GM03348 (cell line): Measurements from ENCODE around the gene RNPEP.
"Not testable (repeated sequence)": the region's sequence is repeated elsewhere in the genome, so short reads cannot be mapped to it uniquely, and the experiment has no call there.

ENCODE experiments used
- DNase-seq: peaks from one replicate; pipeline ENCODE4 v3.0.0; 2012; ENCODE audit warnings: low spot score

Gene RNPEP, protein sequence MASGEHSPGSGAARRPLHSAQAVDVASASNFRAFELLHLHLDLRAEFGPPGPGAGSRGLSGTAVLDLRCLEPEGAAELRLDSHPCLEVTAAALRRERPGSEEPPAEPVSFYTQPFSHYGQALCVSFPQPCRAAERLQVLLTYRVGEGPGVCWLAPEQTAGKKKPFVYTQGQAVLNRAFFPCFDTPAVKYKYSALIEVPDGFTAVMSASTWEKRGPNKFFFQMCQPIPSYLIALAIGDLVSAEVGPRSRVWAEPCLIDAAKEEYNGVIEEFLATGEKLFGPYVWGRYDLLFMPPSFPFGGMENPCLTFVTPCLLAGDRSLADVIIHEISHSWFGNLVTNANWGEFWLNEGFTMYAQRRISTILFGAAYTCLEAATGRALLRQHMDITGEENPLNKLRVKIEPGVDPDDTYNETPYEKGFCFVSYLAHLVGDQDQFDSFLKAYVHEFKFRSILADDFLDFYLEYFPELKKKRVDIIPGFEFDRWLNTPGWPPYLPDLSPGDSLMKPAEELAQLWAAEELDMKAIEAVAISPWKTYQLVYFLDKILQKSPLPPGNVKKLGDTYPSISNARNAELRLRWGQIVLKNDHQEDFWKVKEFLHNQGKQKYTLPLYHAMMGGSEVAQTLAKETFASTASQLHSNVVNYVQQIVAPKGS

DNA sequence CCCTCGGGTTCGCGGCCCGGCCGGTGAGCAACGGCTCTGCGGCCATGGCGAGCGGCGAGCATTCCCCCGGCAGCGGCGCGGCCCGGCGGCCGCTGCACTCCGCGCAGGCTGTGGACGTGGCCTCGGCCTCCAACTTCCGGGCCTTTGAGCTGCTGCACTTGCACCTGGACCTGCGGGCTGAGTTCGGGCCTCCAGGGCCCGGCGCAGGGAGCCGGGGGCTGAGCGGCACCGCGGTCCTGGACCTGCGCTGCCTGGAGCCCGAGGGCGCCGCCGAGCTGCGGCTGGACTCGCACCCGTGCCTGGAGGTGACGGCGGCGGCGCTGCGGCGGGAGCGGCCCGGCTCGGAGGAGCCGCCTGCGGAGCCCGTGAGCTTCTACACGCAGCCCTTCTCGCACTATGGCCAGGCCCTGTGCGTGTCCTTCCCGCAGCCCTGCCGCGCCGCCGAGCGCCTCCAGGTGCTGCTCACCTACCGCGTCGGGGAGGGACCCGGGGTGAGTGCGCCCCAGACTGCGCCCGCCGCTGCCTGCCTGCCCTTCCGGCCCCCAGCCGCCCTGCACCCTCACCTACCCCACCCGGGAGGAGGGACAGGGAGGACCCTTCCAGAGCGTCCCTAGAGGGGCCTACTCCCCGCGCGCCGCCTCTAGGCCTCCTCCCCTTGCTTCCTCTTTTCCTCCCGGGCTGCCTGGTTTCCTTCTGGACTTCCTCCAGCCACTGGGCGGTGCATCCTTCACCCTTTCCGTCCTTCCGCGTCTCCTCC is at the start of gene RNPEP:
Gene RNPEP (plus strand): TSS at position 26 of the 757 bp plus-strand sequence. CDS start 19 bp downstream, at position 45.
- DNase-seq: peak; percentile 92

DNA sequence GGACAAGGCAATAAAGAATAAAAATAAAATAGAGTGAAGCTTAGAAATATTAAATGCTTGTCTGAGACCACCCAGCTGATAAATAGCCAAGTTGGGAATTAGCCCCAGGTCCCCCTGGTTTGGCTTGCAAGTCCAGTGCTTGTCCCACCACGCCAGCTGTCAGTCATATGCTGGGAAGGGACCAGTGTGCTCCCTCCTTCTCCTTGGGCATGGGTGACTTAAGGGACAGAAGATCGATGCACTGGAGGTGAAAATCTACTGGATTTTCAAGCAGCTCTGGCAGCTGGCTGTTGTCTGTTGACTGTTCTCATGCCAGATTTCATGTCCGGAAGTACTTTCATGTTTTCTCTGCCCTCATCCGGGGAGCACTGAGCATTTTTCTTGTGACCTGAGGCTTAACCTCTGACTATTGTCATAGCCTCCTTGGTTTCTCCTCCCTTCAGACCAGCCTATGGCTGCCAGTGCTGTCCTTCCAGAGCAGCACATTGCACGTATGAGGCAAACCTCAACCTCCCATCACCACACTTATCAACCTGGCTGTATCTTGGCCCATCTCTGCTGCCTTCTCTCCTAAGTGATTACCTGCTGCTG is 48.5 kb upstream of the RNPEP start:
- no peak for DNase-seq

DNA sequence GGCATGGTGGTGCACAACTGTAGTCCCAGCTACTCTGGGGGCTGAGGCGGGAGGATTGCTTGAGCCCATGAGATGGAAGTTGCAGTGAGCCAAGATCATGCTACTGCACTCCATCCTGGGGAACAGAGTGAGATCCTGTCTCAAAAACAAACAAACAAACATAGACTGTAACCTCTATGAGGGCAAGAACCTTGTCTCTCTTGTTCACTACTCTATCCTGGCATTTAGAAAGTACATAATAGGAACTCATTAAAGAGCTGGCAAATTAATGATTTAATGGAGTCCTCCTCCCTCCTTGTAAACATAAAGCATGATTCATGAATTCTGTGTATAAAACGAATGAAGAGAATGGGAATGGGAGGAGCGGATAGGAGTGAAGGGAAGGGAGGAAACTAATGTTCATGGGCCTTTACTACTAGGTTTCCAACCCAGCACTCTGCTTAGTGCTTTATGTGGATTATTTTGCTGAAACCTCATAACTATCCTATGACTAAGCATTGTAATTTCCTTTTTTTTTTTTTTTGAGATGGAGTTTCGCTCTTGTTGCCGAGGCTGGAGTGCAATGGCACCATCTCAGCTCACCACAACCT is 44.7 kb upstream of the RNPEP start:
- peak; percentile 76 for DNase-seq

DNA sequence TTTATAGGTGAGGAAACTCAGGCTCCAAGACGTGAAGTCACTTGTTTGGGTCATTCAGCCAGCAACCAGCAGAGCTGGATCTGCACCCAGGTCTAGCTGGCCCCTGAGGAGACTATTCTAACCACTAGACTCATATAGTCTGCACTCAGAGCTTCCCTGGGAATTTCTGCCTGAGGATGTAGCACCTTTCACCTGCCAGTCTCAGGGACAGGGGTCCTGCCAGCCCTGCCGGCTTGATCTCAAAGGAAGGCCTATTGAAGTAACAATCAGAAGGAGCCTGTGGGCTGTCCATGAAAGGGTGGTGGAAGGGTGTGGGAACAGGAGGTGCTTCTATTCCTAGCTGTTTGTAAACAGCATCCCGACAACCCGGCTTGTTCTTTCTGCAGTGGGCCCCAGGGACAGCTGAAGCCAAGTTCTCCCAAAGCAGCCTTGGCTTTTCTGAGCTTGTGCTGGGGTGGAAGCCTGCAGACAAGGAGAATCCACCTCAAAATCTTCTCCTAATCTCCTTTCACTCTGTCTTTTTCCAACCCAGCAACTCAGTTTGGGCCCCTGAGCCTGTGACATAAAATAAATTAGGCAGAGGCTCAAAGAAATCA is 43.9 kb upstream of the RNPEP start:
- no peak for DNase-seq

DNA sequence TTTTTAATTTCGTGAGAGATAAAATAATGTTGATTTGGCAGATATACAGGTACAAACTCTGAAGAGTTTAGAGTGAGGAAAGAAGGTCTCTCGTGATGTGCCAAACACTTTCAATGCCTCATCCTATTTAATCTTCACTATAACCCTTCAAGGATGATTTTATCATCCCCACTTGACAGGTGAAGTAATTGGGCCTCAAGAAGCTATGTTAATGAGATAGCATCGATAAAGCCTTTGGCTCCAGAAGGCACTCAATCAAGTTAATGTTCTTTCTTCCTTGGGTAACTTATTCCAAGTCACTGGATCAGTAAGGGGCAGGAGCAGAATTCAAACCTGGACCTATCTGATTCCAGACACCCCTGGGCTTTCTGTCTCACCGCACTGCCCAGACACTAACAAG is 43.3 kb upstream of the RNPEP start:
- no peak for DNase-seq

DNA sequence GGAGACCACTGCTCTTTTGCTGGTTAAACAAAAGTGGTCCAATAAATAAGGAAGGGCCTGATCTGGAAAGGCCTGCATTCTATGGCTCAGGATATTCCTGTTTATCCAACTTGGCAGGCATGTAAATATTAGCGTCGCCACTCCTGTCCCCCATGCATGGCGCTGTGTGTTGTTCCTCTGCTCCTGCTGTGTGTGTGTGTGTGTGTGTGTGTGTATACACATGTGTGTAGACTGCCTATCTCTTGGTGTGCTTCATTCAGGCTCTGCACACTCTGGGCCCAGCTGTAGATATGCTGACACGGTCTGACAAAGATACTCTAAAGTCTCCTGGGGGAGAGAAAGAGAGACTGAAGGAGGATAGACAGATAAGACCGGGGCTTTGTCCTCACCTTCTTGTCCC is 42.9 kb upstream of the RNPEP start:
- no peak for DNase-seq

DNA sequence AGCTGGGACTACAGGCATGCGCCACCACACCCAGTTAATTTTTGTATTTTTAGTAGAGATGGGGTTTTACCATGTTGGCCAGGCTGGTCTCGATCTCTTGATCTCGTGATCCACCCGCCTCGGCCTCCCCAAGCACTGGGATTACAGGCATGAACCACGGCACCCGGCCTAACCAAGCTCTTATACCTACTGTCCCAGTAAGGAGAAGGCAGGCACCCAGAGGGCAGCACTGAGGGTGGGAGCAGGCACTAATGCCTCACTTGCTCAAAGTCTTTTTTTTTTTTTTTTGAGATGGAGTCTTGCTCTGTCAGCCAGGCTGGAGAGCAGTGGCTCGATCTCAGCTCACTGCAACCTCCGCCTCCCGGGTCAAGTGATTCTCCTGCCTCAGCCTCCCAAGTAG is 42.1 kb upstream of the RNPEP start:
- DNase-seq: not testable (repeated sequence)

DNA sequence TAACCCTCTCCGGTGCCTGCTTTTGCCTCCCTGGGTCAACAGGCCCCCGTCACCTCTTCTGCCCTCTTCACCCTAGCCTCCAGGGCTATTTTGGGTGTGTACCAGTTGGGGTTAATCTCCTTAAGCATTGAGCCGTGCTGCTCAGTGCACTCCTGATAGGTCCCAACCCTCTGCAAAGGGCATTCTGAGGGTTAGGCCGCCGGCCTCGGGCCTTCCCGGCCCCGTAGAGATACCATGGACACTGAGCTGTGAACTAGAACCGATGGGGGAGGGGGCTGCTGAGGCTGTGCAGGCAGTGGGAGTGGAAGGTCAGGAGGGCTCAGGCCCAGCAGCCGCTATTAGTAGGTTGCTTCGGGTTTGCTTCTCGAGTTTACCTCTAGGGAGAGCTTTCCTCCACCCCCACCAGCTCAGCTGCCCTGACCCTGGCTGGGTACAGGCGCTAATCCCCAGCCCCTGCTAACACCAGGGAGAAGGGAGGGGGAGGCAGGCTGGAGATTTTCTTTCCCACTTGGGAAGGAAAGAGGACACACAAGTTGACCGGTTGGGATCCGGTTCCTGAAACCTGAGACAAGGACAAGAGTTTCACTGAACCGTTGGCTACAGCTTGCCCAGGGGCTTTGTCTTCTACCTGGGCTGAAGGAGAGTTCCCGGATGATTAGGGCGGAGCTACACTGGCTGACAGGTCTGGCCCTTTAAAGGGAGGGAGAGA is 40.9 kb upstream of the RNPEP start:
- DNase-seq: no peak

DNA sequence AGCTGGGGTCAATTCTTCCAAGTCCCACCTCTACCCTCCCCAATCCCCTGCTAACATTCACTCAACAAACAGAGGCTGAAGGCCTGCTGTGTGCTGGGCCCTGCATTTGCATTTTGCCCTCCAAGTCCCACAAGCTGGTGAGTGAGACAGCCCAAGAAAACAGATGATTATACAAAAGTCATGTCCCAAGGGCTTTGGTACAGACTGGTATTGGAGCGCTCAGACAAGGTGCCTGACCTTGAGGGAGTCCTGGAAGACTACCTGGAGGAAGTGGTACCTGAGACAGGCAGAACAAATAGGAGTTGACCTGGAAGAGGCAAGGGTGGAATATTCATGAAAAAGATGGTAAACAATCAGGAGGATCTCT is 40.3 kb upstream of the RNPEP start:
- no peak for DNase-seq

DNA sequence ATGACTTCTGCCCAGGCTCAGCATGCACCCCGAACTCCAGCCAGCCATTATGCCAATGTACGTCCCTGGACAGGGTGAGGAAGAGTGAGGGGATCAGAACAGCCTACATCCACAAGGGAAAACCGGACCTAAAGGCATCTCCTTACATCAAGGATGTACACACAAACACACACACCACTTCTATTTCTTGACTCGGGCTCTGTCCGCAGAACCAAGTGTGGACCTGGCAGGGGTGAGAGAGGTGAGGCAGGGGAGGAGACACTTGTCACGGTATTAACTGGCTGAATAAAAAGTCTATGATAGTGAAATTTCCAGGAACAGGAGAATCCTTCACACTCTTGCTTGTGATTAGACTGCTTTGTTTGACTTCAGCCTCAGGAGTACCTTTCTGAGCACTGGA is 38.4 kb upstream of the RNPEP start:
- no peak for DNase-seq

DNA sequence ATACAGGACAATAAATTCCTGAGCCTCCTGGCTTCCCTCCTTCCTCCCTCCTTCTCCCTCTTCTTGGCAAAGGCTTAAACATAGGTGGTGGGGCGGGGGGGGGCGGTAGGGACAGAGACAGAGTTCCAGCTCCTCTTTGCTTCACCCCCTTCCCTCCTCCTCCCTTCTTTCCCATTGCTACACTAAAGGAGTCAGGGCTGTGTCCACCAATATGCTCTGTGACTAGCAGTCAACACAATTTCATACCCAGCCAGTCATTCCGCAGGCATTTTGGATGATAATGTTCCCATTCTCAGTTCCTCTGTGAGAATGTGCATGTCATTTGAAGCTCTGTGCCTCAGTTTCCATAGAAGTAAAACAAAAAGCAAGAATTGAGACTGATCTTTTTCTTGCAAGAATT is 37.8 kb upstream of the RNPEP start:
- DNase-seq: no peak

DNA sequence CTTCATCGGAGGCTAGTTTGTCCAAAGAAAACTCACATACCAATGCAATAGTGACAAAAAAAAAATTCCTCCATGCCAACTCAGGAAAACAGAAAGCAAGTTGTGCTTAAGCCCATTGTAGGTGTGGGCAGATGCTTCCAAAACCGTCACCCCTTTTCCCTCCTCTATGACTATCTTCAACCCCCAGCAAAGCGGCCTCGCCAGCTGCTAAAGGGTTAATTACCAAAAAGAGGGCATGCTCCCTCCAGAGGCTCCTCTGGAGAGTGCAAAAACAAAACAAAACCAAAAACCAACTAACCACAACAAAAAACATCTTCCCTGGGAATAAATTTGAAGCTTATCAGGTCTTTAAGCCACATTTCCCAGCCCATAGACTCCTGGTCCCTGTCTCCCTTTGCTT is 37.3 kb upstream of the RNPEP start:
- peak; percentile 38 for DNase-seq

DNA sequence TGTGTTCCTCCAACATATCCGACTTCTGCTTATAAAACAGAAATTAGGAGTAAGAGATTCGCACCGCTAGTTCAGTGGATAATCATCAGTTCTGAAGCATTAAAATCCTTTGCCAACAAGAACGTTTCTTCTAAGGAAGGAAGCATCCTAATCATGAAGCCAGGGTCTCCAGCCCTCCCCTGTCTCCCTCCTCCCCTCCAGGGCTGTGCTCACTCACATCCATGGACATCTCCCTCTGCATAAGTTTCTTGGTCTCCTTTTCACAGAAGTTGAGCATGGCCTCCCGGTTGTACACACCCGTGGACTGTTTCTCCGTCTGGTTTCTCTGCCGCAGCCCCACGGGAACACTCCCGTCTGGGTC is 36.6 kb upstream of the RNPEP start:
- DNase-seq: no peak

DNA sequence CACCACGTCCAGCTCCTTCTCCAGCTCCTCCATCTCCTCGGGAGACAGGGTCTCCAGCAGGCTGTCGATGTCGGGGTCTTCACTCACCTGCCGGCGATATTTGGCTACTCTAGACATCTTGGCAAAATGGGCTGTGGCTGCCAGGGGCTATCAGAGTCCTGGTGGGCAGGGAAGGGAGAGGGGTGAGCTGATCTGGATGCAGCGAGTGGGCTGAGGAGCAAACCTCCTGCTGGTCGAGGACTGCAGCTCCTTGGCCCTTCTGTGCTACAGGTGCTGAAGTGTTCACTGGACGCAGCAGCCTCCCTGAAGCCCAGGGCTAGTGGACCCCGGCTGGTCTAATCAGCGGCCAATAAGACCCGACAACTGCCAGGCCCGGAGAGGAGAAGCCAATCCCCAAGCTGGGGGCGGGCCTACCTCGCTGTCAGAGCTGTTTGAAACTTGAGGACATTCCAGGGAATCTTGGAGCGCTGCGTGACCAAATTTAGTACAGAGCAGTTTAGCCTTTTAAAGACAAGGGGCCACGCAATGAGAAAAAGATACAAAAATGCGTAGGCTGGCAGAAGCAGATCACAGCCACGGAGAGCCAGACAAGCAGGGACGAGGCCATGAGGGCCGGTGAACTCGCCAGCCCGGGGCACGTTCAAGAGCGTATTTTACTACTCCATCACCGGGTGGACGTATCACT is 36.1 kb upstream of the RNPEP start, which contains the start of gene LMOD1:
Gene LMOD1 (minus strand): TSS at position 325 of the 685 bp plus-strand sequence. CDS start 208 bp downstream, at position 117.
- peak; percentile 92 for DNase-seq

DNA sequence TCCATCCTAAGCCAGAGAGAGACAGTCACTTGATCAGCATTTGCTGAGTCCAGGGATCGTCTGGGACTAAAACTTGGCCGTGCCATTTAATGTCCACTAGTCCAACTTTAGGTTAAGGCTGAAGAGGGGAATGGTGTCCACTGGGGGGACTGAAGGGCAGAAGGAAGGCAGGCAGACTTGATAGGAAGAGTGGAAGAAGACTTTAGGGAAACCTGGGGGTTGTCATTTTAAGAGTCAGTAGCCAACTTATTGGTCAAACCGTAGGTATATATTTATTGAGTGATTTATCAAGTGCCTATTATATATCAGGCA is 34.8 kb upstream of the RNPEP start:
- DNase-seq: no peak

DNA sequence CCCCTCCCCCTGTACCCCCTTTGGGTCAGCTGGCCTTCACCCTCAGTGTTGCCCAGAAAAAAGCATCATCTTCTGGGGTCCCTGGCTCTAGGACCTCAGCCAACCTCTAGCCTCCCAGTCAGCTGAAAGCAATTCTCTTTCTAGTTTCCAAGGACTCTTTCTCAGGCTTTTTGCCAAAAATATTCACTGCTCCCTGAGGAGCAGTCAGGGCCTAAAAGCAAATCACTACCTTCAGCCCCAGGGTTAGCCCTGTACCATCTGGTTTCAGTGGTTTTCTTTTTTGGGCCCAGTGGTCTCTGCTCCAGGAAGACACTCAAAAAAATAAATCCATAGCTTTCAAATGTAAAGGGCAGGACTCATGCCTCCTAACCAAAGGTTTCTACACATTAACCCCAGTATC is 33.0 kb upstream of the RNPEP start:
- DNase-seq: no peak

DNA sequence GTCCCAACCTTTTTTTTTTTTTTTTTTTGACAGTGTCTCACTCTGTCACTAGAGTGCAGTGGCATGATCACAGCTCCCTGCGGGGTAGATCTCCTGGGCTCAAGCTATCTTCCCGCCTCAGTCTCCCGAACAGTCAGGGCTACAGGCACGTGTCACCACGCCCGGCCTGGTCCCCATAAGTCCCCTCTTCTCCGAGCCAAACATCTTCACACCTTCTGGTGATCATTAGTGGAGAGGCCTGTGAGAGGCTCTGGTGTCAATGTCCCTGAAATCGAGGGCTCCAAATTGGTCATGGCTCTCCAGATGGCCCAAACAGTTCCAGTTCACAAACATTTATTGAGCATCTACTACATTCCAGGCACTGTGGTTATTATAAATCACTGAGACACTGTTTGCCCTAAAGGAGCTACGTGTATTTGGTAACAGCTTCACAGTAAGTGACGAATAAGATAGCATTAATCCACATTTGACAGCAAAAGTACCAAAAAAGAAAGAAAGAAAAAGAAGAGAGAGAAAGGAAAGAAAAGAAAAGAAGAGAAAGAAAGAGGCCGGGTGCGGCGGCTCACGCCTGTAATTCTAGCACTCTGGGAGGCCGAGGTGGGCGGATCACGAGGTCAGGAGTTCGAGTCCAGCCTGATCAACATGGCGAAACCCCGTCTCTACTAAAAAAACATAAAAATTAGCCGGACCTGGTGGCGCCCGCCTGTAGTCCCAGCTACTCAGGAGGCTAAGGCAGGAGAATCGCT is 28.0 kb upstream of the RNPEP start:
- DNase-seq: no peak

DNA sequence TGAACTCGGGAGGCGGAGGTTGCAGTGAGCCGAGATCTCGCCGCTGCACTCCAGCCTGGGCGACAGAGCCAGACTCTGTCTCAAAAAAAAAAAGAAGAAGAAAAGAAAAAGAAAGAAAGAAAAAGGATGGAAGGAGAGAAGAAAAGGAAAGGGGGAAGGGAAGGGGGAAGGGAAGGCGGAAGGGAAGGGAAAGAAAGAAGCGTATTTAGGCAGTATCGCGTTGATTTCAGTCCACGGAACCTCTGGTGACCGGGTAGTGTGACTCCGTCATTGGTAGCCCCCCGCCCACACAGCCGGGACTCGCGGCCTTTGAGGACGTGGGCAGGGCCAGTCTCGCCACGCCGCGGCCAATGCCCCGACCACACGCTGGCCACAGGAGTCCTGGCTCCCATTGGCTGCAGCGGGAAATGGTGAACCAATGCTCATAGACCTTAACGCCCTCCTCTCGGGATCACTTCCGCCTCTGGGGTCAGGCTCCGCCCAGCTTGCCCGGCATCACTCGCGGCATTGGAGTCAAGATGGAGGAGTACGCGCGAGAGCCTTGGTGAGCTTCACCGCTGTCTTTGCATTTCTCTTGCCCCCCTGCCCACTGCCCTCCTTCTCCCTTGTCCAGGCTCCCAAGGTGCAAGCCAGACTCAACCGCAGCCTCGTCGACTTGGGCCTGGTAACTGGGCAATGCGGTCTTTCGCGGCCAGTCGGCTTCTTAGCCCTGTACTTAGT is 27.3 kb upstream of the RNPEP start, which contains the start of gene TIMM17A:
Gene TIMM17A (plus strand): TSS at position 495 of the 720 bp plus-strand sequence. CDS start 24 bp downstream, at position 519.
- DNase-seq: peak; percentile 97

DNA sequence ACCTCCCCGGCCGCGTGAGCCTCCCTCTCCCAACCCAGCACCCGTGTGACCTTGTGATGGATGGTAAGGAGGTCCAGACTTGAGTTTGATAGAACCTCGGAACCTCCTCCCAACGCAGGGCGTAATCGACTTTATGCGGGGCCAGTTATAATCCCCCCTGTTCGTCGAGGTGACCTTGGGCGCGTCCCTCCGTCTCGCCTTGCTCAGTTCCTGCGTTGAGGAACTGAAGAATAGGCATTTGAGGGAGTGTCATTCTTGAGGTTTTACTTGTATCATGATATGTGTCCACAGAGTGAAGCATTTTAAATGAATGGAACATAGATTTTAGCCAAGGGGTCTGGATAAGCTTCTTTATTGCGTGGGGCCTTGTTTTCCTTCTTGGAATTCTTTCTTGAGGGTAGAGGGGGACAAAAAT is 26.7 kb upstream of the RNPEP start:
- no peak for DNase-seq
